Panc1 (cell line): ENCODE results near the gene NHLRC1. TPM values are rescaled to one million over a fixed set of nuclear protein-coding genes. Genes with fewer than 3 reads are reported as not detected.

Experiments
- ATAC-seq: fragments of 200-7000 bp; cut with Tn5 transposase; 2 replicates; pipeline ENCODE4 v1.9.1; 2020; ENCODE audit warnings: mild to moderate bottlenecking, moderate library complexity
- BruUV-seq: library from RNA; stranded (reverse); fragments of 400-500 nt; replicated peaks from 2 replicates; lab custom pipeline; 2021; lab: Mats Ljungman, UMichigan
- CTCF ChIA-PET: fragments of 300-600 bp; sonication (Branson Sonifier 250); formaldehyde crosslinking; loops from one replicate; lab custom pipeline; 2022; ENCODE audit warnings: antibody characterized with exemption; lab: Charles Lee
- POLR2A ChIA-PET: fragments of 300-600 bp; sonication (Branson Sonifier 250); formaldehyde crosslinking; loops from one replicate; lab custom pipeline; 2022; ENCODE audit warnings: antibody characterized with exemption; lab: Charles Lee
- DNase-seq: peaks from one replicate; pipeline ENCODE4 v3.0.0-alpha.2; 2010; ENCODE audit warnings: low read depth, low spot score
- H3K27ac ChIP-seq: 2 replicates; pipeline ENCODE4 v1.5.1; 2011; ENCODE audit warnings: mild to moderate bottlenecking, low read length, inconsistent platforms
- H3K27me3 ChIP-seq: fragments of 200-500 bp; sonication (Bioruptor generic); 2 replicates; pipeline ENCODE4 v1.6.0; 2014; ENCODE audit warnings: low read length, inconsistent platforms; ENCODE audit not compliant: control insufficient read depth, insufficient read depth
- H3K36me3 ChIP-seq: fragments of 200-500 bp; sonication (Bioruptor generic); 2 replicates; pipeline ENCODE4 v1.5.1; 2014; ENCODE audit warnings: inconsistent platforms, mild to moderate bottlenecking, low read length, moderate library complexity; ENCODE audit not compliant: control insufficient read depth, insufficient read depth
- H3K4me1 ChIP-seq: 2 replicates; pipeline ENCODE4 v1.5.1; 2011; ENCODE audit warnings: inconsistent platforms, mild to moderate bottlenecking, low read length, moderate library complexity; ENCODE audit not compliant: control insufficient read depth, insufficient read depth
- H3K4me3 ChIP-seq, 2 experiments: 2 replicates each; pipeline ENCODE4 v1.5.1; 2011 to 2012; ENCODE audit warnings: low read depth in 2 of 2, low read length in 2 of 2, mild to moderate bottlenecking in 2 of 2, inconsistent platforms in 1 of 2, moderate library complexity in 1 of 2
- H3K9me3 ChIP-seq: fragments of 200-500 bp; sonication (Bioruptor generic); 2 replicates; pipeline ENCODE4 v1.5.1; 2014; ENCODE audit warnings: low read depth, mild to moderate bottlenecking, inconsistent platforms, low read length, moderate library complexity; ENCODE audit not compliant: control insufficient read depth, insufficient read depth
- CTCF ChIP-seq: fragments of 450-650 bp; IDR thresholded peaks from 2 replicates; pipeline ENCODE4 v1.5.1; 2017; ENCODE audit warnings: mild to moderate bottlenecking
- POLR2AphosphoS5 ChIP-seq: IDR thresholded peaks from 2 replicates; pipeline ENCODE4 v1.6.1; 2012; ENCODE audit warnings: mild to moderate bottlenecking, low read depth, low read length, moderate library complexity
- REST ChIP-seq, 2 experiments: IDR thresholded peaks; 2 replicates each; pipeline ENCODE4 v1.6.1; 2011 to 2012; ENCODE audit warnings: low read depth in 2 of 2, control low read depth in 1 of 2, low read length in 1 of 2, mild to moderate bottlenecking in 1 of 2, moderate library complexity in 1 of 2; ENCODE audit not compliant: insufficient read depth in 1 of 2
- SIN3A ChIP-seq: IDR thresholded peaks from 2 replicates; pipeline ENCODE4 v1.6.1; 2012; ENCODE audit warnings: low read depth, mild to moderate bottlenecking, low read length, moderate library complexity, borderline replicate concordance; ENCODE audit not compliant: insufficient read depth
- TCF7L2 ChIP-seq: IDR thresholded peaks from 2 replicates; pipeline ENCODE4 v1.6.1; 2011; ENCODE audit warnings: mild to moderate bottlenecking, low read depth, low read length, inconsistent platforms
- in situ Hi-C: cut with HindIII; loops from 2 replicates; pipeline ENCODE4 v1.10.0; 2016; ENCODE audit warnings: low sequenced_read_pairs, low pct_unique_long_range_greater_than_20kb
- intact Hi-C: fragments of 100-400 bp; cut with micrococcal nuclease; formaldehyde crosslinking; loops from one replicate; pipeline ENCODE4 v1.10.0; 2022; ENCODE audit not compliant: unreplicated experiment
- total RNA-seq: library from RNA; stranded (reverse); gene quantifications from one replicate; pipeline ENCODE4 v1.2.1, GENCODE V29; 2021; ENCODE audit not compliant: unreplicated experiment

NHLRC1 gene
- total RNA-seq, 1 experiment from 2014 or later, result 2.1 TPM

GRCh38 chr6:18155864-18156421 lies 33.5 kb upstream of the NHLRC1 start:
- no peak for TF ChIP-seq REST (IDR thresholded peaks at IDR 0.05; ENCODE audit: insufficient read depth in 1 of 2, low read depth in 2 of 2, low read length in 1 of 2)
- TF ChIP-seq SIN3A, result no peak
- TF ChIP-seq CTCF, result peak; percentile 72
- TF ChIP-seq POLR2AphosphoS5, result no peak
- CTCF ChIA-PET, result no interaction called here
- ATAC-seq (peak; percentile 64), DNase-seq (peak; percentile 15)
- H3K36me3 ChIP-seq, result peaks cover 3% of the 10 kb centered on the region; the same call in 1 of the 2 replicates
- H3K4me1 ChIP-seq, result peaks cover 7% of the 10 kb centered on the region
- no peaks in the 10 kb centered on the region for H3K27me3 ChIP-seq
- BruUV-seq, result no TSS peak
- intact Hi-C loops (no loop called here), in situ Hi-C loops (no loop called here)
- peak overlapping the region; percentile 86 to 96 for H3K4me3 ChIP-seq
- H3K27ac ChIP-seq, result peak overlapping the region; percentile 76
- no peaks in the 10 kb centered on the region for H3K9me3 ChIP-seq
- POLR2A ChIA-PET, result no interaction called here

- no peaks in the 10 kb centered on the region for H3K27me3 ChIP-seq
- DNase-seq, result peak; percentile 82
- ChIA-PET CTCF (no interaction called here), POLR2A (interaction anchor here (0.5 kb wide), 1 partner anchor 550 kb away, joined by 7 read pairs; no protein-coding TSS in a partner anchor)
- no peaks in the 10 kb centered on the region for H3K9me3 ChIP-seq
- intact Hi-C loops, result no loop called here
- ATAC-seq, result peak; percentile 99
- peak within 1 kb of the TSS; percentile 84 for H3K27ac ChIP-seq
- no peak for TF ChIP-seq POLR2AphosphoS5
- no peak for TF ChIP-seq REST (IDR thresholded peaks at IDR 0.05; ENCODE audit: insufficient read depth in 1 of 2, low read depth in 2 of 2, low read length in 1 of 2)
- no peak for TF ChIP-seq CTCF
- TF ChIP-seq SIN3A, result no peak; the same call in 1 of the 2 replicates
- TF ChIP-seq TCF7L2, result no peak
- H3K36me3 ChIP-seq, result peaks cover 3% of the 10 kb centered on the region; the same call in 1 of the 2 replicates
- in situ Hi-C loops, result no loop called here
- BruUV-seq, result no TSS peak
- peak within 1 kb of the TSS; percentile 89 to 96 for H3K4me3 ChIP-seq
- H3K4me1 ChIP-seq, result peaks cover 7% of the 10 kb centered on the region
Measured at GRCh38 chr6:18155150-18155863, 32.8 kb upstream of the NHLRC1 start, which contains the start of gene KDM1B. Gene KDM1B, plus strand, starts transcription at chr6:18155422. Its CDS starts 4,474 bp downstream, at chr6:18159896.
